NCI-H774 (cell line): ENCODE measurements around the gene SCN8A.

ENCODE experiments used
- DNase-seq: peaks from one replicate; lab custom pipeline; 2025; lab: John Stamatoyannopoulos, UW

Gene SCN8A

GRCh38 chr12:51834411-51834810 is 243.4 kb downstream of the SCN8A start:
- no peak for DNase-seq

DNA sequence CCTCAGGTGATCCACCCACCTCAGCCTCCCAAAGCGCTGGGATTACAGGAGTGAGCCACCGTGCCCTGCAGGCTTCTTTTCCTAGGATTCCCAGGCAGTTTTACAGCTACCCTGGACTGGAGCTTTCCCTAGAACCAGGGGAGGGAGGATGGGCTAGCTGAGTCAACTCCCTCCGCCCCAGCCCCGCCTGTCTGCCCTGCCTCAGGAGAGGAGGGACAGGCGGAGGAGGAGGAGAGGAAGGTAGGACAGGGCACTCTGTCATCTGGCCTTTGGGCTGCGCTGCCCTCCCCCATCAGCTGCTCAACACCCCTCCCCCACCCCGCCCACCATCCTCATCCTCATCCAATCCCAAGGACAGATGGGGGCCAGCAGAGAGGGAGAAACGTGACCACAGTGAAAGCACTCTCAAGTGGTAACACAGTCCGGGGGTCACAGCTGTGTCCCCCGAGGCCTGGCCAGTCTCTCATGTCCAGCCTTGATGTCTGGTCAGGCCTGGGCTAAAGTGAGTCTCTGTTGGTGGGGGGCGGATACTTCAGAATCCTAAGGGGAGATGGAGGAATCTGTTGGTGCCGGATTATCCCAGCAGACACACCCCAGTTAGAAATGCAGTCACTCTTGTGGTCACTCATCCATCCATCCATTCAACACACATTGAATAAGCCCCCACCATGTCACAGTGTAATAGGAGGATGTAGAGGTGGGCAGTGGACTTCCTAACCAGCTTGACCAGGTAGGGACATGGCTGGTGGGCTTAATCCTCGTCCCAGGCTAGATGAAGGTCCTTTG is 245.2 kb downstream of the SCN8A start:
- no peak for DNase-seq

DNA sequence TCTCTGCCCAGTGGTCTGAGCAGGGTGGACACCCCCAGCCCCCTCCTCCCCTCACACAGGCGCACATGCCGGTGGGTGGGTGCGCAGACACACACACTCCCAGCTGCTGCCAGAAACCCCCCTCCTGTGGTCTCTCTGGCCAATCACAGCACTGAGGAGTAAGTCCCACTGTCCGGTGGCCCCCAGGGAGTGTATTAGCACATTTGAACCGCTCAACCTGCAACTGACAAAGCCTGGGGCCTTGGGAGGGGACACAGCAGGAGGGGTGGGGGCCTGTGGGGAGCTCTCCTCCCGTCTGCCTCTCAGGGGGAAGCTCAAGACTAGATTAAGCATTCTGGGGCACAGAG is 245.8 kb downstream of the SCN8A start:
- no peak for DNase-seq

DNA sequence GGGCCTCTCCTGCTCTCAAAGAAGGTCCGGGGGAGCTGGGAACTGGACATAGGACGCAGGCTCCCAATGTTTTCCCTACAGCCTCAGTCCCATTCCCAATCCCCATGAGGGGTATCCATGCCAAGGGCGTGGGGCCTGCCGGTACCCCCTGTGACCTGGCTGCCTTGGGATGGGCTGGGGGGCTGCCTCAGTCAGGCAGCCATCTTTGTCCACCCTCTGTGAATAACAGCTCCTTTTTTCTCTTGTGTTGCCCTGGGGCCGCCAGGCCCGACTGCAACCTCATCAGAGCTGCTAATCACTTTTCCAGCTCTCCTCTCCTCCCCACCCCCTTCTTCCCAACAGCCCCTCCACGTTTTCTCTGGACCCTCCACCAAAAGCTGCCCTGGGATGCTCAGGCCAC is 246.3 kb downstream of the SCN8A start:
- no peak for DNase-seq

DNA sequence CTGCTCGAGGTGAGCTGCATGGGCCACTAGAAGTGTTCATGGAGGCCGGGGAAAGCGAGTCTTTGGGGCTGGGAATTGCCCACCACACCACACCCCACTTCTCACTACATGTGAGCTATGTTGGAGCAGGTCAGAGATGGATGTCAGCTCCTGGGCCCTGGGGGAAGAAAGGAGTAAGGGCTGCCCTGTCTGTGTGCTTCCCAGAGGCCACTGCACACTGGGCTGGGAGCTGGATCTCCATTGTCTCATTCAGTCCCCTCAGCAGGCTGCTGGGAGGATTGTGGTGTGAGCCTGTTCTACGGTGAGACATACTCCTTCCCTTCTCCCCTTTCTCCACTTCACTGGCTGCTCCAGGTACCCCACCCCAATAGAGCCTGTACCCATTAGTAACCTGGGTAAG is 247.0 kb downstream of the SCN8A start:
- no peak for DNase-seq

GRCh38 chr12:51838762-51839161 is 247.7 kb downstream of the SCN8A start:
- no peak for DNase-seq

DNA sequence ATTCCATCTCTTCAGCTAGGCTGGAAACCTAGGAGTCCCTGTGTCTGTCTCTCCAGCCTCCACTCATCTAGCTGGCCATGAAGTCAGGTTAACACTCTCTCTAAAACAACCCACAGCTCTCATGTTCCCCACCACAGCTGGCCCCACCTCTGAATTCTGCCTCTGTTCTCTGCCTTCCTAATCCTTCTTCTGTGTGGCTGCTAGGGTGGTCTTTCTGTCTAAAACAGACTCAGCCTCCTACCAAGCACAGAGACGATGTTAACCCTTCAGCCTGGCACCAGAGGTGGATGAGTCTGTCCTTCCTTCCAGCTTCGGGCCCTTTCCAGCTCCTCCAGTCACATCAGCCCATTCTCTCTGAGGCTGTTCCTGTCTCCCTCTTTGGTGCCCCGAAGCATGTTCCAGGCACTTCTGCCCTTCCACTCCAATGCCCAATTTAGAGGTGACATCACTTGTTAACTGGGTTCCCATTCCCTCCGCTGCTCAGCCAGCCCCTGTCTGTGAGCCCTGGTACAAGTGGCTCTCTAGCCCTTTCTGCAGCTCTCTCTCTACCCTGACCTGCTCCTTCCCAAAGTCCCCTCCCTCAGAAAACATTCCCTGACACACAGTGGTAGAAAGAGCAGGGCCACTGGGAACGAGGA is 248.4 kb downstream of the SCN8A start:
- no peak for DNase-seq

DNA sequence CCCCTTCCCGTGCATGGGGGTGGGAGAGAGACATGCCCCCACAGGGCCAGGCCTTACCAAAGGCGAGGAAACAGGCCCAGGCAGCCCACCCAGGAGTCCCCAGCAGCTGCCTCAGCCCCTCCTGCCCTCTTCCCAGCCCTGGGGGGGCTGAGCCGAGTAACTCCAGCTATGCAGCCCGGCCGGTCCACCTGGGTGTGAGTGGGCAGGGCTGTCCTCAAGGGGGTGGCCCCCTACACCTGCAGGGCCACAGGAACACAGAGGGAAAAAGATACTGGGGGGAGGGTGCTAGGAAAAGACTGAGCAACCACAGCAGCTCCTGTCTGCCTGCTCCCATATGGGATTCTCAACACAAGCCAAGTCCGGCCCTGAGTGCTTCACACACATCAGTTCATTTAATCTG is 249.9 kb downstream of the SCN8A start:
- no peak for DNase-seq

GRCh38 chr12:51841727-51842126 is 250.7 kb downstream of the SCN8A start:
- DNase-seq: no peak

GRCh38 chr12:51844854-51845253 is 253.8 kb downstream of the SCN8A start:
- DNase-seq: no peak

GRCh38 chr12:51845482-51845881 is 254.4 kb downstream of the SCN8A start:
- DNase-seq: no peak

DNA sequence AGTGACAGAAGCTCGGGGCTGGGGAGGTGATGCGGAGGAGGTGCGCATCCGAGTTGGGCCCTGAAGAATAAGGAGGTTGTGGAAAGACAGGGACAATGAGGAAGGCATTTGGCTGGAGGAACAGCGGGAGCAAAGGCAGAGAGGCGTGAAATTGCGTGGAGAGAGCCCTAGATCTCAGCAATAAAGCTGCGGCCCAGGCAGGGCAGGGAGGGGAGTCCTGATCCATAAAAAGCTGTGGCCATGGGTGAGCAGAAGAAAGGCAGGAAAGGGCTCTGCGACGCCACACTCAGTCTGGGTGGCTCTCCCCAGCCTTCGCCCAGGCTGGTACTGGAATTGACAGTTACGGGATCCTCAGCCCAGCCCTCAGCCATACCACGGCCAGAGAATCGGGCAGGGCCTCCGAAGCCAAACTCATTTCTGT is 255.2 kb downstream of the SCN8A start:
- DNase-seq: no peak

GRCh38 chr12:51846911-51847642 is 256.0 kb downstream of the SCN8A start:
- no peak for DNase-seq

- no peak for DNase-seq
Measured at GRCh38 chr12:51847643-51848325, 256.8 kb downstream of the SCN8A start.

GRCh38 chr12:51848326-51848727 is 257.3 kb downstream of the SCN8A start, which contains the start of gene FIGNL2:
Gene FIGNL2, minus strand, starts transcription at chr12:51848718. Its CDS starts 26,305 bp downstream, at chr12:51822413.
- no peak for DNase-seq

GRCh38 chr12:51848841-51849735 is 258.1 kb downstream of the SCN8A start:
- DNase-seq: no peak

- DNase-seq: no peak
Measured at GRCh38 chr12:51850081-51850964, 259.3 kb downstream of the SCN8A start.

DNA sequence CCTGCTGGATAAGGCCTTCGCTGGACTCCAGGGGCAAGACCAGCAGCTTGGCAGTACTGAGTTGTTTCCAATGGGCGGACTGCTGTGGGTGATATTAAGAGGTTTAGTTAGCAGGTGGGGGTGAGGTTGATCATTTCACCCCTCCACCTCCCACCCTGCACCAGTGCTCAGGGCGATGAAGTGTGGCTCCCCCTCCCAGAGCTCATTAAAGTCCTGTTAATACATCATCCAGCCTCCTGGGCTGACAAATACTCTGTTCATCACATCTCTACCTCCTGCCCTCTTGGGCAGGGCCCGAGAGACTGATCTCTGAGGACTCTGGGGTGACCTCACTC is 259.9 kb downstream of the SCN8A start:
- no peak for DNase-seq

DNA sequence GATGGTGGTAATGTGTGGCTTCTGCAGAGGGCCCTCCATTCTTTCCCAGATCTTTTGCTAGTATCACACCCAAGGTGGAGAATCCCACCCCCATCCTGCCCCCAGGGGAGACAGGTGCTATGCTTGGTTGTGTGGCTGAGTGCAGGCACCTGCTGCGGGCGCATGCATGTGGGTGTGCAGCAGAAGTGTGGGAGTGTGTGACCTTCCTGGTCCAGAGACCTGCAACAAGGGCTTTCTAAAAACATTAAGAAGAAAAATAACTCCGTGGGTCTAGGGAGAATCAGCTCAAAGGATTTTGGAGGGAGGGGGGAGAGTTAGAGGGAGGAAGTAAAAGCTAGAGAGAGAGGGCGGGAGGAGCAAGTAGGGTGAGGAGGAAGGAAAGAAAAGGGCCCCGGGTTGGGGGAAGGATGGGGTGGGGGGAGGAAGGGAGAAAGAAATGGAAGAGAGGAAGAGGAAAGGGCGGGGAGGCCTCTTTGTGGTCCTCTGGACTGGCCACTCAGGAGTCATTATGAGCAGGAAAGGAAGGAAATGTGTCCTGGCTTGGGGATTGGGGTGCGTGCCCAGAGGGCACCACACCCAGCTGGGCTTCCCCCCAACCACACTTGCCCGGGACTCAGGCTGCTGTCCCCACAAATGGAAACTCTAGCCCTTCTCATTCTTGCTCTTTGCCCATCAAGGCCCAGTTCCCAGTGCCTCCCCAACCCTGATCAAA is 260.5 kb downstream of the SCN8A start:
- DNase-seq: no peak
